Measurements from ENCODE around the gene CD300LF. TPM values are rescaled to one million over a fixed set of nuclear protein-coding genes. Genes with fewer than 3 reads are reported as not detected.

CD300LF gene
- total RNA-seq, 4 donors from 2014 or later, result 0.27 TPM; not detected in 3

GRCh38 chr17:74733365-74734122 is 20.8 kb upstream of the CD300LF start:
- ATAC-seq, result no peak
- H3K27me3 ChIP-seq, result peaks cover 84% of the 10 kb centered on the region
- H3K4me3 ChIP-seq, result no peak overlapping the region

GRCh38 chr17:74732042-74732867 is 19.5 kb upstream of the CD300LF start:
- Histone ChIP-seq H3K4me3 (no peak overlapping the region), H3K27me3 (peaks cover 71% of the 10 kb centered on the region), H3K36me3 (no peaks in the 10 kb centered on the region), H3K9me3 (no peaks in the 10 kb centered on the region), H3K4me1 (peaks cover 0 to 13% (median 3%) of the 10 kb centered on the region in 3 donors), H3K27ac (no peak overlapping the region)
- 75 to 78% methylated on average over 8 to 11 of the region's 12 CpGs for WGBS, 2 donors (ENCODE audit: low coverage in 1 of 2)
- no peak for TF ChIP-seq POLR2AphosphoS5 (IDR thresholded peaks at IDR 0.05)
- TF ChIP-seq EP300 (IDR thresholded peaks at IDR 0.05), result no peak
- TF ChIP-seq, protein P1, sequence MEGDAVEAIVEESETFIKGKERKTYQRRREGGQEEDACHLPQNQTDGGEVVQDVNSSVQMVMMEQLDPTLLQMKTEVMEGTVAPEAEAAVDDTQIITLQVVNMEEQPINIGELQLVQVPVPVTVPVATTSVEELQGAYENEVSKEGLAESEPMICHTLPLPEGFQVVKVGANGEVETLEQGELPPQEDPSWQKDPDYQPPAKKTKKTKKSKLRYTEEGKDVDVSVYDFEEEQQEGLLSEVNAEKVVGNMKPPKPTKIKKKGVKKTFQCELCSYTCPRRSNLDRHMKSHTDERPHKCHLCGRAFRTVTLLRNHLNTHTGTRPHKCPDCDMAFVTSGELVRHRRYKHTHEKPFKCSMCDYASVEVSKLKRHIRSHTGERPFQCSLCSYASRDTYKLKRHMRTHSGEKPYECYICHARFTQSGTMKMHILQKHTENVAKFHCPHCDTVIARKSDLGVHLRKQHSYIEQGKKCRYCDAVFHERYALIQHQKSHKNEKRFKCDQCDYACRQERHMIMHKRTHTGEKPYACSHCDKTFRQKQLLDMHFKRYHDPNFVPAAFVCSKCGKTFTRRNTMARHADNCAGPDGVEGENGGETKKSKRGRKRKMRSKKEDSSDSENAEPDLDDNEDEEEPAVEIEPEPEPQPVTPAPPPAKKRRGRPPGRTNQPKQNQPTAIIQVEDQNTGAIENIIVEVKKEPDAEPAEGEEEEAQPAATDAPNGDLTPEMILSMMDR (IDR thresholded peaks at IDR 0.05), result no peak
- no peak for ATAC-seq

More at GRCh38 chr17:74733365-74734122, 20.8 kb upstream of the CD300LF start:
- WGBS, 2 donors (ENCODE audit: low coverage in 1 of 2), result 70% methylated on average over 9 of the region's 9 CpGs; no CpG with 5 or more reads in 1 of the 2 donors
- peaks cover 0 to 26% (median 8%) of the 10 kb centered on the region in 3 donors for H3K4me1 ChIP-seq
- TF ChIP-seq POLR2A (IDR thresholded peaks at IDR 0.05), result no peak
- no peaks in the 10 kb centered on the region for H3K9me3 ChIP-seq
- no peaks in the 10 kb centered on the region for H3K36me3 ChIP-seq
- H3K27ac ChIP-seq, result no peak overlapping the region

- peaks cover 0 to 4% (median 0%) of the 10 kb centered on the region in 3 donors for H3K4me1 ChIP-seq
- WGBS, 2 donors (ENCODE audit: low coverage in 1 of 2), result 82 to 100% methylated on average over 1 to 3 of the region's 4 CpGs
- H3K27ac ChIP-seq, result no peak overlapping the region
- no peaks in the 10 kb centered on the region for H3K36me3 ChIP-seq
- no peaks in the 10 kb centered on the region for H3K9me3 ChIP-seq
- TF ChIP-seq, protein P1 (IDR thresholded peaks at IDR 0.05), result no peak
- TF ChIP-seq POLR2A (IDR thresholded peaks at IDR 0.05), result no peak
- no peak for TF ChIP-seq EP300 (IDR thresholded peaks at IDR 0.05)
- no peak for TF ChIP-seq POLR2AphosphoS5 (IDR thresholded peaks at IDR 0.05)
- H3K4me3 ChIP-seq, result no peak overlapping the region
- ATAC-seq, result no peak
- H3K27me3 ChIP-seq, result peaks cover 61% of the 10 kb centered on the region
Observed at GRCh38 chr17:74731347-74731605, 18.6 kb upstream of the CD300LF start.

GRCh38 chr17:74730491-74731346 is 18.0 kb upstream of the CD300LF start:
- H3K27ac ChIP-seq, result no peak overlapping the region
- no peak for TF ChIP-seq EP300 (IDR thresholded peaks at IDR 0.05)
- TF ChIP-seq, protein P1 (IDR thresholded peaks at IDR 0.05), result no peak
- no peak for TF ChIP-seq POLR2AphosphoS5 (IDR thresholded peaks at IDR 0.05)
- no peak for TF ChIP-seq POLR2A (IDR thresholded peaks at IDR 0.05)
- ATAC-seq, result no peak
- 46 to 47% methylated on average over 3 to 5 of the region's 16 CpGs for WGBS, 2 donors (ENCODE audit: low coverage in 1 of 2)
- peaks cover 56% of the 10 kb centered on the region for H3K27me3 ChIP-seq
- no peaks in the 10 kb centered on the region for H3K4me1 ChIP-seq
- no peak overlapping the region for H3K4me3 ChIP-seq
- H3K36me3 ChIP-seq, result no peaks in the 10 kb centered on the region
- H3K9me3 ChIP-seq, result no peaks in the 10 kb centered on the region

DNA sequence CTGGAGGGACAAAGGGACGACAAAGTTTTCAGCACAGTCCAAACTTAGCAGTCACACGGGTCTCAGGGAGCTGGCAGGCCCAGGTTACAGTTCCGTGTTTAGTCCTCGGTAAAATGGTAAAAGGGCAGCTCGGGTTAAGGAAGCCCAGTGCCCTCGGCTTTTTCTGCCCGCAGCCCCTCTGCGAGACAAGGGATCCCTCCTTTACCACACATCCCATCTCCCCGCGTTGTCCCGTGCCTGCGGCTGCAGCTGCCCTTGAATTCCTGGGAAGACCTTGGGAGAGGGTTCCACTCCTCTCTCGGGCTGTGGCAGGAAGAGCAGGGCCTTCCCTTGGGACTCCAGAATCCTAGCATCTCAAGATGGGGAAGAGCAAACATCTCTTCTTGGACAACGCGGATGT is 17.1 kb upstream of the CD300LF start:
- 90% methylated on average over 2 of the region's 15 CpGs; no CpG with 5 or more reads in 1 of the 2 donors for WGBS, 2 donors (ENCODE audit: low coverage in 1 of 2)
- Histone ChIP-seq H3K4me1 (no peaks in the 10 kb centered on the region), H3K27ac (no peak overlapping the region), H3K4me3 (no peak overlapping the region), H3K9me3 (no peaks in the 10 kb centered on the region), H3K36me3 (no peaks in the 10 kb centered on the region), H3K27me3 (peaks cover 49% of the 10 kb centered on the region)
- TF ChIP-seq EP300 (IDR thresholded peaks at IDR 0.05) (no peak), POLR2A (IDR thresholded peaks at IDR 0.05) (no peak), POLR2AphosphoS5 (IDR thresholded peaks at IDR 0.05) (no peak)
- TF ChIP-seq, protein P1 (IDR thresholded peaks at IDR 0.05), result no peak
- ATAC-seq, result no peak

All from gastroesophageal sphincter (tissue), 4 donors.